HG02623 (cell line): ENCODE data around the gene HIVEP3.

Source experiments
- ATAC-seq: cut with Tn5 transposase; IDR thresholded peaks from one replicate; pipeline ENCODE4 v1.9.1; 2021; ENCODE audit warnings: moderate library complexity; ENCODE audit not compliant: unreplicated experiment

Gene HIVEP3

GRCh38 chr1:41850029-41850428, 68.7 kb downstream of the HIVEP3 start:
- ATAC-seq = no peak

DNA sequence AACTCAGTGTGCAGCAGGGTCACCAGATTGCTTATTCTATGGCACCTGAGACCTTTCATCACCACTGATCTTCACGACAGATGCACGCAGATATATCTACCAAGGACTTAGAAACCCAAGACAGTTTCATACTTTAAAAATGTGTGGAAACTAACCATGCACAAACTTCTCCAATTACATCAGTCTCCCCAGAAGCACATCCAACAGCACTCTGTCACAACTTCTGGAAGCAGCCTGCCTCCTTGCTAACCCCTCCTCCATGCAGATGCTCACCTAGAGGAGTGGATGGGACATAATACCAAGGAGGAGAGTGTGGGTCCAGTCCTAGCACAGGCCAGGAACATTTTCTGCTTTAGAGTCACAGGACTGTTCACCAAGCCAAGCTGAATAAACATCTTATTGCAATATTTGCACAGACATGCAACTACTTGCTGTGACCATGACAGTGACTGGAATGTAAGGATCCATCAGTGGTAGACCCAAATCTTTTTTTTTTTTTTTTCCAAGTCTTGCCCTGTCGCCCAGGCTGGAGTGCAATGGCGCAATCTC, 69.4 kb downstream of the HIVEP3 start:
- ATAC-seq = no peak

DNA sequence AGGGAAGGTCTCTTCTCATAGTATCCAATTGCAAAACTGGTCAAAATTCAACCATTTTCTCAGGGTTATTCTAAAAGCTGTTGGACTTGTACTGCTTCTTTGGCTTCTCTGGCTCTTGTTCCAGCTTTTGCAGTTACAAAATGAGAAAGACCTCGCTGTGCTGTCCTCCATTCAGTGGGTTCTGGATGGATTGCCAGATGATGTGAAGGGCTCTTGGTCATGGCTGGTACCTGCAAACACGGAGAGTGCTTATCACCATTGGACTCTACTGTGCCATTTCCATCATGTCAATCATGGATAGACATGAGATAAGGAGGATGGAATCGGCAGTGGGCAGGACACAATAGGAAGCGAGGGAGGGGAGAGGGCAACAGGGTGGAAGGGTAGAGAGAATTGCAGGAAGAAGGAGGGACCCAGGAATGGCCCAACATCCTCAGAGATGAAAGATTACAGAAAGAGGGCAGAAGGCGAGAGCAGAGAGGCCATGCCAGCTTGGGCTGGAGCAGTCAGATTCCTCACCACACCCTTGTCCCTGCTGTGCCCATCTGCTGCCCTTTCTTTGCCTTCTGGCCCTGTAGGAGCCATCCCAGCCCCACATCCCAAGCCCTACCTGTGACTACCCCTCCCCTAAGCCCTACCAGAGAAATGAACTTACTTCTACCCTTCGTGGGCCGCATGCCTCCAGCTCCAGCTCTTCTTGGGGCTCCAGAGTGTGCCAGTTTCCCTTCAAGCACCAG, 70.3 kb downstream of the HIVEP3 start:
- ATAC-seq = no peak

- ATAC-seq = no peak
Observed at GRCh38 chr1:41847733-41848132, 71.0 kb downstream of the HIVEP3 start.

DNA sequence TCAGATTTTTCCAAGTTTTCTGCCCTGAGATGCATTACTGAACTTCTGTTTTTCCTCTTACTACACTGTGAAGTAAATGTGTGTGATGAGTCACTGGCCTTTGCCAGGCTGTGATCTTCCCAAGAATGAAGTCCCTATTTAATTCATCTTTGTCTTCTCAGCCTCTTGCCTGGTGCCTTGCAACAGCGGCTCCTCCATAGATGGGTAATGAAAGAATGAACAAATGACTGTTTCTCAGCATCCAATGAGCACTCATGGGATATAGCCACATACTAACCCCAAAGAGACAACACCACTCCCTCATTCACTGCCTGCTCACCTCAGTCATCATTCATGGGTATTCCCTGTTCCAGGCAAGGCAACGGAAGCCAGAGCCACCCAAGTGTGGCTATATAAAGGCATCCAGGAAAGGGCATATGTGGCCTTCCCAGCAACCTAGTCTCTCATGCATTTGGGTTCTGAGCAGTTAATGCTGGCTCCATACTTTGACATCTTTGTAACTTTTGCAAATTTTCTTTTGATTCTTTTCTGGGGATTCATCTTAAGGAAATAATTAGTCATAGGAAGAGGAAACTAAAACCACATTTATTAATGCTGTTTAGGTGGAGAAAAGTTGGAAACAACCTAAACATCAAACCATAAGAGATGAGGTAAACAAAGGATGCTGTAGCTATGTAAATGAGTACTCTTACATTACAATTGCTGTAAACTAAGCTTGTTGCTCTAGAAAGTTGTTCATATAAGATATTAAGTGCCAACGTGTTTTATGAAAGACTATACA, 71.9 kb downstream of the HIVEP3 start:
- ATAC-seq = no peak

DNA sequence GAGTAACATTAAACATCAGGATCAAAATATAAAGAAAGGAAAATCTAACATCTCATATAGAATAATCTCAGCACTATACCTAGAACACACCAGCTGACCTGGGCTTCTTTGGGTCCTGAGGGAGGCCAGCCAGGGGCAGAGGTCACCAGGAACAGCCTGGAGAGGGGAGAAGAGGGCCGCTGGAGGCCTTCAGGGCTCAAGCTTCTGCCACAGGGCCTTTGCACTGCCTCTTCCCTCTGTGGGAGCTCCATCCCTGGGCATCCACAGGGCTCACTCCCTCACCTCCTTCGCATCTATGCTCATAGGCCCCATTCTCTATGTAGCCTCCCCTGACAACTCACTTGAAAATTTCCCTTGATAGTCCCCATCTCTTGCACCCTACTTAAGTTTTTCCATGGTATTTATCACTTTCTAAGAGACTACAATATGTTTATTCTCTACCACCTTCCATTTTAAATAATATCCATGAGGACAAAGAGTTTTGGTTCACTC, 73.9 kb downstream of the HIVEP3 start:
- ATAC-seq = no peak

- ATAC-seq = no peak
Observed at GRCh38 chr1:41844255-41844654, 74.5 kb downstream of the HIVEP3 start.

DNA sequence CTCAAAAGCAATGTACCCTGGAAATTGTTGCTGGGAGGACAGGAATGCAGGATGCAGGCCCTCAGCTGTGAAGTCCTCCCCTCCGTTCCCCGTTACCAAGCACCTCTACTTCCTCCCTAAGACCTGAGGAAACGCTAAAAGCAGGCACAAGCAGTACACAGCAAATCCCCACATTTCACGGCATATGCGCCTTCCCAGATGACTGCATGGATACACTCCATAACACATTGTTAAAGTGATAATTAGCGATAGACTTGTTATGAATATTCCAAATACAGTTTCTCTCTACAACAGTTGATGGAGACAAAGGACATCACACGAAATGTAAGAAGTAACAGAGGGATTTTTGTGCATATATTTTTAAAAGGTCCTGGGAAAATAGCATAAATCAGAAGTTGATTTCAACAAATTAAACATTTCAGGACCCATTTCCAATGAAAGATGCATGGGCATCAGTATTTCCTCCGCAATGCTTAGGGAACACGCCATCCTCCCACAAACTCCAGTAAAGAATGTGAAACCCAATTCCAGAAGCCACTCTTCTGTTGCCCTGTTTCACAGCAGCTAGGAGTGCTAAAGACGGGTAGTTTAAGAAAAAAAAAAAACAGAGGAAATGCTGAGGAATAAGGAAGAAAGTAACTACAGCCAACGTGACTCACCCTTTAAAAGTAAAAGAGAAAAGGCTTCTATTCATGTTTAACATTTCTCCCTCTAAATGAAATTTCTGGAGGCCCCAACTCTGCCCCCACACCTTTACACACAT, 75.5 kb downstream of the HIVEP3 start:
- ATAC-seq = no peak

DNA sequence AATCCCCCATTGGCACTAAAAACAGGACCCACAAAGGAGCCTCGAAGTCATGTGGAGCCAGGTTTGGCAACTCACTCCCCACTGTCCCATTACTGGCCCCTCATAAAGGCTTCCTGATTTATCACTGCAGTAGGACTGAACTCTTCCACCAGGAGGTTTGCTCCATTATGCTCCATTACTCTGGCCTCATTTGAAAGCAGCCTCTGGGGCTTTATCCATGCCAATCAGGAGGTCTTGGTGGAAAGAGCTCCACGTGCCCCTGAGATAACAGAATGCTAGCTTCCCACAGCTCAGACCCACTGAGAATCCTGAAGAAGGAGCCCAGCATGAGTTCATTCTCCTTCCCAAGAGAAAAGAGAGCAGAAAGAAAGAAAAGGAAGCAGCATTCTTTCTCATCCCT, 76.4 kb downstream of the HIVEP3 start:
- ATAC-seq = no peak

DNA sequence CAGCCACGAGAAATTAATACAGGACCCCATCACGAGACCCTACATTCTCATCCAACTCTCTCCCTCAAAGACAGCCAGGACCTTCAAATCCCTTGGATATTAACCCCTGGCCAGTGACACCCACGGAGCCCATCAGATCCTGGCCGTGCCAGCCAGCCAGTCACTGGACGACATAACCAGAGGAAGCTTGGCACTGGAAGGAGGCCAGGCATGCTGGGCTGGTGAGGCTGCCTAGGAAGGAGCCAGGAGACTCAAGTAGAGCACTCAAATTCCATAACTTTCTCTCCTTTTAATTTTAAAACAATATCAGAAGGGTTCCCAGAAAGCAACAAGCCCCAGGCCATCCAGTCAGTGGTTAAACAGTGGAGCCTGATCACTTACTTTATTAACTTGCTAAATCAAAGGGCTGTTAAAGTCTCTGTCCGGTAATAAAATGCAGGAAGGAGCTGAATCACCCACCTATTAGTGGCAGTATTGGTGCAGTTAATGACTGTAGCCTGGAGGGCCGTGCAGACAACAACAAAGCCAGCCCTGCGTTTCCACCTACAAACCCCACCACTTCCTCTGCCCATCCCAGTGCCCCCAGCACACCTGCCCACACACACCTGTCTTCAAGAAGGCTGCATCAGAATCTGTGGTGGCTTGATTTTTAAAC, 78.0 kb downstream of the HIVEP3 start:
- ATAC-seq = no peak

GRCh38 chr1:41838266-41838665, 80.5 kb downstream of the HIVEP3 start:
- no peak for ATAC-seq

DNA sequence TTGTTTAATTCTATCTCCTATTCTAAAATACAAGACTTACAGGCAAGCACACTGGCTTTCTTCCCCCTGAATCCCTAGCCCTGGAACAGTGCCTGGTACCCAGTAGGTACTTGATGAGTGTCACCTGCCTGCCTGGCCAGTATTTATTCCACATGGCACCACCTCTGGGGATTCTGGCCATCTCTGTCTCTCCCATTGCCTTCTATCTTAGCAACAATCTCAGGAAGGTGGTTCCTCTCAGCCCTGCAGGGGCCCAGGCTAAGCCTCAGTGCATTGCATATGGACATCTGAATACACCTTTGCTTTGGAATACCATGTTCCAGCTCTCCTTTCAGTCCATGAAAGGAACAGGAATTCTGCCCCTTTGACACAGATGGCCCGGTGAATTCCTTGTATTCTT, 81.0 kb downstream of the HIVEP3 start:
- no peak for ATAC-seq

GRCh38 chr1:41835485-41835884, 83.2 kb downstream of the HIVEP3 start:
- ATAC-seq = no peak

- no peak for ATAC-seq
Observed at GRCh38 chr1:41833519-41834000, 85.2 kb downstream of the HIVEP3 start.

DNA sequence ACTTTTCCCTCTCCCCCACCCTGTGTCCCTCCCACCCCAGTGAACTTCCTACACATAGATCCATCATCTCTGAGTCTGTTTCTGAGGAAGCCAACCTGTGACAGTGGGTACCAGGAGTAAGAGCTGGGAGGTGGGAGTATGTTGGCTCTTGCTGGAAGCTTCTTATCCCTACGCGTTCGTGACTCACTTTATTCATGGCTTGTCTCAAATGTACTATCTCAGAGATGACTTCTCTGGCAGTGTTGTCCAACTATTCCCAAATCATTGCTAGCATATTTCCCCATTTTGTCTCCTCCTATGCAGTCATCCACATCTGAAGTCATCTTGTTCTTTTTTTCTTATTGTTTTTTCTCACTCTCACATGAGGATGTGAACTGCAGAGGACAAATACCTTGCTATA, 88.0 kb downstream of the HIVEP3 start:
- ATAC-seq = no peak

DNA sequence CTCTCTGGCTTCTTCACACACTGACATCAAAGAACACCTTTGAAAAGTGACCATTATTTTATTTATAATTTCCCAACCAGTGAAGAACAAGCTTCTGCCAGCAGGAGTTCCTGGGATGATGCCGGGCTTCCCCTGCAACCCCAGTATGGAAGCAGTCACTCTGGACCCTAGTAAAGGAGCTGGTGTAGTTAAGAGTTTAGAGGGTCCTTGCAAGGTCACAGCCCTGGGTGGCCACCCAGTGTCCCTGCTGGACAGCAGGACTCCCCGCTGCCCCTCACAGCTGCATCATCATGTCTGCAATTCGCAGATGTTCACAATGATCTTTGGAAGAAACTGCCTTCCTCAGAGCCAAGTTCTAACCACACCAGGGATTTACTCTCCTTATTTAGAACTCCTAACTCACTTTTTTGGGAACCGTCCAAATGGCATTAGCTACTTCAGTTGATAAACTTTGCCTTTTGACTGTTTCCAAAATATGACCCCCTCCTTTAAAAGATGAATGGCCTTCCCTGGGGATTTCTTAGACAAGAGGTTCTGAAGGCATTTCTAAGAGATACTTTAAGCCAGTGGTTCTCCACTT, 90.6 kb downstream of the HIVEP3 start:
- no peak for ATAC-seq

DNA sequence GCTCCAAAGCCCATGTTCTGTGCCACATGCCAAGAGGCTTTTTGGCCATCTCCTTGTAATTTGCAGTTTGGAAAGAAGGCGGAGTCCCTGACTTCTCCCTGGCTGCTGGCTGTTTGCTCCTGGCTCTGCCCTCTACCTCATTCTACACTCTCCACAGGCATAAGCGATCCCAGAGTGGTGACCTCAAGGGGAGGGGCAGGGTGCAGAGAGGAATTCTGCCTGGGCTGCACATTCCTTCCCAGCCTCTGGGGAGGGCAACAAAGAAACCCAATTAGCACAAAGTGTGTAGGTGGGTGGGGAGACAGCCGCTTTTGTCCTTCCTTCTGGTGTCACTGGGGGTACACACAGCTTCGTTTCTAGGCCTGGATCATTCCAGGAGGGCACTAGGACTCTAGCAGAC, 95.3 kb downstream of the HIVEP3 start:
- ATAC-seq = no peak

GRCh38 chr1:41822866-41823265, 95.9 kb downstream of the HIVEP3 start:
- no peak for ATAC-seq

DNA sequence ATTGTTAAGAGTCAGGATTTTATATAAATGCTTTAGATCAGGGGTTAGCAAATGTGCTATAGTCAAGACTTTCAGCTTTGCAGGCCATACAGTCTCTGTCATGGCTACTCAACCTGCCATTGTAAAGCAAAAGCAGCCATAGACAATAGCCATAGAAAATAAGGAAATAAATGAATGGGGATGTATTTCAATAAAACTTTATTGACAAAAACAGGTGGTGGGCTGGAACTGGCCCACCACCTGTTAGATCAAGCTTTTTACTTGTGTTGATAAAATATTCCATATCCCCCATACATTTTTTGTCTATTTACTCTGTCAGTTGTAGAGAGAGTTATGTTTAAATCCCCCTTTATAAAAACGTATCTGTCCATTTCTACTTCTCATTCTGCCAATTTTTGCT, 98.9 kb downstream of the HIVEP3 start:
- ATAC-seq = no peak

DNA sequence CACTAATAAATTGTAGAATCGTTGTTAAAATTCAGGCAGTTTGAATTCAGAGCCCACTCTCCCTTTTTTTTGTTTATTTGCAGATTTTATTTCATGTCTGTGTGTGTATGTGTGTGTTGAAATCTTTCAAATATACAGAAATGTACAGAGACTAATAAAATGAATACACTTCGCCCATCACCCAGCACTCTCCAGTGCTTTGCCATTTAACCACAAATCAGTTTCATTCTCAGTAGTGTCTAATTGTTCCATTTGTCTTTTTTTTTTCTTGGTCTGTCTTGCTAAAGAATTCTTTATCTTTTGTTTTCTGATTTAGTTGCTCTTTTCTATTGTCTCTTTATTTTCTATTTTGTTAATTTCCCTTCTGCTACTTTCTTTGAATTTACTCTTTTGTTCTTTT, 99.7 kb downstream of the HIVEP3 start:
- ATAC-seq = no peak
